Skeletal muscle satellite cell (primary cell): Measurements from ENCODE around the gene GPR18.

Source experiments
- H3K27me3 ChIP-seq: 2 replicates; pipeline ENCODE4 v1.7.0; 2013; ENCODE audit warnings: low read length; ENCODE audit not compliant: control insufficient read depth, insufficient read depth
- H3K36me3 ChIP-seq: 2 replicates; pipeline ENCODE4 v1.7.0; 2013; ENCODE audit warnings: mild to moderate bottlenecking, control low read depth, low read length; ENCODE audit not compliant: insufficient read depth
- H3K4me1 ChIP-seq: 2 replicates; pipeline ENCODE4 v1.7.0; 2013; ENCODE audit warnings: low read length; ENCODE audit not compliant: control insufficient read depth, insufficient read depth
- H3K4me2 ChIP-seq: 2 replicates; pipeline ENCODE4 v1.7.0; 2013; ENCODE audit warnings: mild to moderate bottlenecking, low read length
- H3K4me3 ChIP-seq: 2 replicates; pipeline ENCODE4 v1.7.0; 2013; ENCODE audit warnings: low read length
- H3K9ac ChIP-seq: 2 replicates; pipeline ENCODE4 v1.7.0; 2013; ENCODE audit warnings: mild to moderate bottlenecking, low read depth, low read length, moderate library complexity
- H3K9me3 ChIP-seq: replicated peaks from 2 replicates; pipeline ENCODE4 v1.7.0; 2013; ENCODE audit warnings: mild to moderate bottlenecking, control low read depth, low read length

Gene GPR18

DNA sequence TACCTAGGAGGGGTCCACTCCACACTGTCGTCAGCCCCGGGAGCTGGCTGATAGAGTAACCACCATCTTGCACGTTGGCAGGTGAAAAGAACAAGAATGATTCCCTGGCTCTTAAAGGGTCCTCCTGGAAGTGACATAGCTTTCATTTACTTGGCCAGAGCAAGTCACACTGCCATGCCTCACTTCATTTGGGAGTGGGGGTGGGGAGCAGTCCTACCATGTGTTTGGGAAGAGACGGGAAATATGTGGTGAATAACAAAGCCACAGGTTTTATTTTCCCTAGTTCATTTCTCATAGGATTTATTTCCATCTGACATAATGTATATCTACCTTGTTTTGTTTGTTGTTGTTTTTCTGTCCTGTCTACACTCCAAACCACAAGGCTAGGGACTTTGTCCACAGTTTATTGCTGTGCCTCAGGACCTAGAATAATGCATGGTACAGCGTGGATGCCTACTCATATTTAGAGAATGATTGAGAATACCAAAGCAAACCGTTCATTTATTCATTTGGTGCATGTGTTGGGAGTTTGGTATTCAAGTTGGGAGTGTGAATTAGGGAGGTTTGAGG, 30.8 kb downstream of the GPR18 start:
- Histone ChIP-seq H3K9me3 (no peaks in the 10 kb centered on the region), H3K4me1 (peaks cover 20% of the 10 kb centered on the region), H3K27me3 (no peaks in the 10 kb centered on the region), H3K4me2 (no peak overlapping the region), H3K9ac (no peak overlapping the region), H3K4me3 (no peak overlapping the region), H3K36me3 (no peaks in the 10 kb centered on the region)

DNA sequence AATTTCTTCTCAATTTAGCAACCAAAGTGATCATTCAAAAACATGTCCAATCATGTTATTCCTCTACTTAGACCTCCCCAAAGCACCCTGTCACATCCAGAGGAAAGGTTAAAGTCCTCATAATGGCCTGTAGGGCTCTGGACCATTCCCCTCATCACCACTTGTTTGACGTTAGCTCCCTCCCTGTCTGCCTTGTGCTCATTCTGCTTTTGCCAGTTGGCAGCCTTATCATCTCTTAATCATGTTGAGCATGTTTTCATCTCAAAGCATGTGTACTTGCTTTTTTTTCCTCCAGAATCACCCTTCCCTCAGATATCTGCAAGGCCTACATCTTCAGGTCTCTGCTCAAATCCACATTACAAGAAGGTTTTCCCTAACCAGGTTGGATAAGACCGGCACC, 31.7 kb downstream of the GPR18 start:
- Histone ChIP-seq H3K36me3 (no peaks in the 10 kb centered on the region), H3K4me1 (peaks cover 20% of the 10 kb centered on the region), H3K4me3 (no peak overlapping the region), H3K27me3 (no peaks in the 10 kb centered on the region), H3K9ac (no peak overlapping the region), H3K4me2 (no peak overlapping the region), H3K9me3 (no peaks in the 10 kb centered on the region)

DNA sequence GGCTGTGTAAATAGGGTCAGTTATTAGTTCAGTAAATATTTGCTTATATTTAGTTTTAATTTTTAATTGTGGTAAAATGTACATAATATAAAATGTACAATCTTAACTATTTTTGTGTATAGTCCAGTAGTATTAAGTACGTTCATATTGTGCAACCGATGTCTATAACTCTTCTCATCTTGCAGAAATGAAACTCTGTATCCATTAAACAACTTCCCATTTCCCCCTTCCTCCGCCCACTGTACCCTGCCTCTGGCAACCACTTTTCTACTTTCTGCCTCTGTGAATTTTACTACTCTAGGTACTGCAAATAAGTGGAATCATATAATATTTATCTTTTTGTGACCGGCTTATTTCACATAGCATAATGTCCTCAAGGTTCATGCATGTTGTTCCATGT, 33.1 kb downstream of the GPR18 start:
- no peaks in the 10 kb centered on the region for H3K27me3 ChIP-seq
- no peaks in the 10 kb centered on the region for H3K36me3 ChIP-seq
- H3K9ac ChIP-seq, result no peak overlapping the region
- H3K9me3 ChIP-seq, result no peaks in the 10 kb centered on the region
- H3K4me2 ChIP-seq, result no peak overlapping the region
- H3K4me3 ChIP-seq, result no peak overlapping the region
- peaks cover 20% of the 10 kb centered on the region for H3K4me1 ChIP-seq

DNA sequence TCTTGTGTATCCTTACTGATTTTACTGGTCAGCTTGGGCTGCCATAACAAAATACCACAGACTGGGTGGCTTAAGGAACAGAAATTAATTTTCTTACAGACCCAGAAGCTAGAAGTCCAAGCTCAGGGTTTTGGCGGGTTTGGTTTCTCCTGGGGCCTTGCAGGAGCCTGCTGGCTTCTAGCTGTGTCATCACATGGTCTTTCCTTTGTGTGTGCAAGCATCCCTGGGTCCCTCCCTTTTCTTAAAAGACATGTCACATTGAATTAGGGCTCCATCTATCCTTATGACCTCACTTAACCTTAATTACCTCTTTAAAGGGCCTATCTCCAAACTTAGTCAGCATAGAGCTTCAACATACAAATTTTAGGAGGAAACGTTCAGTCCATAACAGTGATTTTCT, 34.2 kb downstream of the GPR18 start:
- Histone ChIP-seq H3K4me2 (no peak overlapping the region), H3K36me3 (no peaks in the 10 kb centered on the region), H3K4me3 (no peak overlapping the region), H3K27me3 (no peaks in the 10 kb centered on the region), H3K9me3 (no peaks in the 10 kb centered on the region), H3K9ac (no peak overlapping the region), H3K4me1 (peaks cover 15% of the 10 kb centered on the region)

- H3K4me3 ChIP-seq, result no peak overlapping the region
- H3K4me1 ChIP-seq, result peaks cover 10% of the 10 kb centered on the region
- H3K4me2 ChIP-seq, result no peak overlapping the region
- H3K9ac ChIP-seq, result no peak overlapping the region
- no peaks in the 10 kb centered on the region for H3K9me3 ChIP-seq
- no peaks in the 10 kb centered on the region for H3K36me3 ChIP-seq
- no peaks in the 10 kb centered on the region for H3K27me3 ChIP-seq
Measured at GRCh38 chr13:99223587-99223986, 34.6 kb downstream of the GPR18 start.

GRCh38 chr13:99221567-99222239, 36.5 kb downstream of the GPR18 start:
- no peak overlapping the region for H3K9ac ChIP-seq
- no peak overlapping the region for H3K4me2 ChIP-seq
- no peaks in the 10 kb centered on the region for H3K27me3 ChIP-seq
- H3K4me1 ChIP-seq, result no peaks in the 10 kb centered on the region
- no peak overlapping the region for H3K4me3 ChIP-seq
- no peaks in the 10 kb centered on the region for H3K36me3 ChIP-seq
- no peaks in the 10 kb centered on the region for H3K9me3 ChIP-seq

GRCh38 chr13:99220199-99220935, 37.8 kb downstream of the GPR18 start:
- H3K36me3 ChIP-seq, result no peaks in the 10 kb centered on the region
- no peaks in the 10 kb centered on the region for H3K9me3 ChIP-seq
- no peaks in the 10 kb centered on the region for H3K27me3 ChIP-seq
- H3K4me3 ChIP-seq, result no peak overlapping the region
- no peak overlapping the region for H3K9ac ChIP-seq
- no peaks in the 10 kb centered on the region for H3K4me1 ChIP-seq
- H3K4me2 ChIP-seq, result no peak overlapping the region

DNA sequence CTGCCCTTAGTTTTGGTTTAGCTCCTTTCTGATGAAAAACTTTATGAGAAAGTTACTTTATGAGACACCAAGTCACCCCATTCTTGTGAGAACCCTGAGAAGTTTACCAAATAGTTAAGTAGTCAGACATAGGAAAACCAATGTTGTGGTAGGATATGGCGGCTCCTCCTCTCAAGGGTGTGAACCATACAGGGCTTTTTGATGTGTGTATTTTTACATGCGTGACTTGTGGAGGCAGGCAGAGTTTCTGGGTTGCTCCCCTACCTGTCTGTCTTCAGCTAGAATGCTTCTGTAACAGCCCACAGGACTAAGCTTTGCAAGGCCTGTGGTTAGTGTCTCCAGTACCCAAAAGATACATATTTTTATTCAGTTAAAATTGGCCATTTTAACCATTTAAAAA, 39.2 kb downstream of the GPR18 start:
- no peaks in the 10 kb centered on the region for H3K27me3 ChIP-seq
- no peaks in the 10 kb centered on the region for H3K36me3 ChIP-seq
- no peak overlapping the region for H3K4me2 ChIP-seq
- H3K4me1 ChIP-seq, result no peaks in the 10 kb centered on the region
- H3K4me3 ChIP-seq, result no peak overlapping the region
- H3K9ac ChIP-seq, result no peak overlapping the region
- no peaks in the 10 kb centered on the region for H3K9me3 ChIP-seq

GRCh38 chr13:99218545-99218944, 39.6 kb downstream of the GPR18 start:
- Histone ChIP-seq H3K9me3 (no peaks in the 10 kb centered on the region), H3K27me3 (no peaks in the 10 kb centered on the region), H3K4me1 (no peaks in the 10 kb centered on the region), H3K9ac (no peak overlapping the region), H3K4me2 (no peak overlapping the region), H3K36me3 (no peaks in the 10 kb centered on the region), H3K4me3 (no peak overlapping the region)

GRCh38 chr13:99218126-99218525, 40.1 kb downstream of the GPR18 start:
- H3K27me3 ChIP-seq, result no peaks in the 10 kb centered on the region
- no peaks in the 10 kb centered on the region for H3K9me3 ChIP-seq
- H3K9ac ChIP-seq, result no peak overlapping the region
- no peaks in the 10 kb centered on the region for H3K36me3 ChIP-seq
- H3K4me1 ChIP-seq, result no peaks in the 10 kb centered on the region
- H3K4me2 ChIP-seq, result no peak overlapping the region
- no peak overlapping the region for H3K4me3 ChIP-seq

GRCh38 chr13:99217461-99218110, 40.6 kb downstream of the GPR18 start:
- Histone ChIP-seq H3K4me1 (no peaks in the 10 kb centered on the region), H3K4me2 (no peak overlapping the region), H3K9me3 (no peaks in the 10 kb centered on the region), H3K36me3 (no peaks in the 10 kb centered on the region), H3K4me3 (no peak overlapping the region), H3K27me3 (no peaks in the 10 kb centered on the region), H3K9ac (no peak overlapping the region)
